ENCODE results near the gene RNF133.

DNA sequence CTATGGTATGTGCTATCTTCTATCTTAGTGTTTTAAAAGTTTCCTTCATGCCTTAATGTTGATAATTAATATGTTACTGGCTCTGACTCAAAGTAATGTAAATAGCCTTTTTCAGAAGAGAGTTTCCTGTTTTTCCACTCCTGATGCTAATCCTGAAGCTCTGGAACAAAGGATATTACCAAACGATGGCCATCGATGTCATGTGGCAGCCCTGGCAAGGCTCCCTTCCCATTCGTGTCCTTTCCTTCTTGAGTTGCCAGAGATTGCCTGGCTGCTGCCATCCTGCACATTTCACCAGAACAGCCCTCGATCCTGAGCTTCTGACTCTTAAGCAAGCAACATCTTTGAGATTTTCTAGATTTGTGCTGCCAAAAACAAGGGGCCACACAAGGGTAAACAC, 46.0 kb downstream of the RNF133 start:
- TF ChIP-seq, protein P1, sequence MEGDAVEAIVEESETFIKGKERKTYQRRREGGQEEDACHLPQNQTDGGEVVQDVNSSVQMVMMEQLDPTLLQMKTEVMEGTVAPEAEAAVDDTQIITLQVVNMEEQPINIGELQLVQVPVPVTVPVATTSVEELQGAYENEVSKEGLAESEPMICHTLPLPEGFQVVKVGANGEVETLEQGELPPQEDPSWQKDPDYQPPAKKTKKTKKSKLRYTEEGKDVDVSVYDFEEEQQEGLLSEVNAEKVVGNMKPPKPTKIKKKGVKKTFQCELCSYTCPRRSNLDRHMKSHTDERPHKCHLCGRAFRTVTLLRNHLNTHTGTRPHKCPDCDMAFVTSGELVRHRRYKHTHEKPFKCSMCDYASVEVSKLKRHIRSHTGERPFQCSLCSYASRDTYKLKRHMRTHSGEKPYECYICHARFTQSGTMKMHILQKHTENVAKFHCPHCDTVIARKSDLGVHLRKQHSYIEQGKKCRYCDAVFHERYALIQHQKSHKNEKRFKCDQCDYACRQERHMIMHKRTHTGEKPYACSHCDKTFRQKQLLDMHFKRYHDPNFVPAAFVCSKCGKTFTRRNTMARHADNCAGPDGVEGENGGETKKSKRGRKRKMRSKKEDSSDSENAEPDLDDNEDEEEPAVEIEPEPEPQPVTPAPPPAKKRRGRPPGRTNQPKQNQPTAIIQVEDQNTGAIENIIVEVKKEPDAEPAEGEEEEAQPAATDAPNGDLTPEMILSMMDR (optimal IDR thresholded peaks at IDR 0.05 in 1 of 3, IDR thresholded peaks at IDR 0.05 in 1 of 3, conservative IDR thresholded peaks at IDR 0.05 in 1 of 3; ENCODE audit: extremely low read depth in 1 of 3, insufficient read depth in 2 of 3, low read length in 3 of 3): no peak
- TF ChIP-seq EZH2 (IDR thresholded peaks at IDR 0.05; ENCODE audit: low read length): no peak

Measured in keratinocyte (primary cell).